Spleen (tissue), 11 donors: ENCODE measurements around the gene TMEM204. TPM values are rescaled to one million over a fixed set of nuclear protein-coding genes. Genes with fewer than 3 reads are reported as not detected.
A peak's percentile ranks its signal among the peaks of the same experiment; 100 is the strongest.

ENCODE experiments used
- DNase-seq: peaks from one replicate; pipeline ENCODE4 v3.0.0-alpha.2; 2020
- H3K27ac ChIP-seq, 8 donors: fragments of 200-600 bp; sonication (generic) in 7 of 8; 1 replicate in 4 of 8; 2 replicates in 4 of 8; pipeline versions ENCODE4 v1.5.0 to v1.8.0; 2016 to 2021; ENCODE audit warnings: inconsistent platforms in 4 of 8, mild to moderate bottlenecking in 4 of 8, moderate library complexity in 1 of 8
- H3K27me3 ChIP-seq, 7 donors: fragments of 200-600 bp; sonication (generic) in 6 of 7; replicated peaks in 1 of 7; 1 replicate in 4 of 7; 2 replicates in 3 of 7; pipeline versions ENCODE4 v1.5.0 to v1.8.0; 2016 to 2021; ENCODE audit warnings: inconsistent platforms in 3 of 7, mild to moderate bottlenecking in 1 of 7
- H3K36me3 ChIP-seq, 6 donors: fragments of 200-600 bp; sonication (generic) in 5 of 6; 1 replicate in 4 of 6; 2 replicates in 2 of 6; pipeline versions ENCODE4 v1.5.0 to v1.8.0; 2016 to 2021; ENCODE audit warnings: inconsistent platforms in 2 of 6
- H3K4me1 ChIP-seq, 6 donors: fragments of 200-600 bp; sonication (generic) in 5 of 6; 1 replicate in 3 of 6; 2 replicates in 3 of 6; pipeline versions ENCODE4 v1.5.0 to v1.8.0; 2016 to 2021; ENCODE audit warnings: inconsistent platforms in 3 of 6
- H3K4me3 ChIP-seq, 8 donors: fragments of 200-600 bp; sonication (generic) in 7 of 8; 1 replicate in 4 of 8; 2 replicates in 4 of 8; pipeline versions ENCODE4 v1.5.0 to v1.8.0; 2016 to 2021; ENCODE audit warnings: inconsistent platforms in 4 of 8, mild to moderate bottlenecking in 4 of 8, moderate library complexity in 2 of 8
- H3K9me3 ChIP-seq, 8 donors: fragments of 200-600 bp; sonication (generic) in 7 of 8; 1 replicate in 4 of 8; 2 replicates in 4 of 8; pipeline versions ENCODE4 v1.5.0 to v1.8.0; 2016 to 2021; ENCODE audit warnings: inconsistent platforms in 4 of 8
- POLR2A ChIP-seq, 3 donors: fragments of 450-650 bp; IDR thresholded peaks; one replicate each; pipeline ENCODE4 v1.5.1; 2017; ENCODE audit warnings: antibody characterized with exemption in 3 of 3, mild to moderate bottlenecking in 1 of 3
- POLR2AphosphoS5 ChIP-seq, 3 donors: sonication (generic); formaldehyde crosslinking; IDR thresholded peaks; one replicate each; pipeline ENCODE4 v1.5.1; 2017; ENCODE audit warnings: antibody characterized with exemption in 3 of 3
- WGBS, 5 donors: extraction: QIAGEN DNeasy Blood & Tissue Kit in 3 of 5; methylation state at CpG; one replicate each; pipeline versions ENCODE4 v1.1.5 to v1.1.7; 2013 to 2018; 5-methylcytosine and 5-hydroxymethylcytosine counted together
- intact Hi-C: fragments of 100-400 bp; cut with DNase I; formaldehyde crosslinking; loops from one replicate; pipeline ENCODE4 v1.15.0; 2023; ENCODE audit warnings: low total_unique reads
- polyA plus RNA-seq, 3 donors: library from polyadenylated mRNA; stranded (reverse); fragments of 200-250 nt; gene quantifications; one replicate each; pipeline ENCODE4 v1.2.1, GENCODE V29; 2013
- total RNA-seq, 7 donors: library from RNA; depleted of rRNA in 3 of 7; stranded (reverse); fragments of >200 nt in 3 of 7; fragmentation: NEBNext Ultra II Directional in 4 of 7; extraction: Animal tissue kit (Norgen Biotek cat#: 25700) in 4 of 7; gene quantifications; one replicate each; pipeline versions ENCODE4 v1.1.0 to v1.2.1, GENCODE V29; 2016 to 2021
- TF ChIP-seq, protein P1 (sequence below), 11 experiments: fragments of 200-600 bp in 7 of 11; fragments of 450-650 bp in 4 of 11; sonication (generic) in 4 of 11; IDR thresholded peaks in 8 of 11; conservative IDR thresholded peaks in 3 of 11; 1 replicate in 7 of 11; 2 replicates in 4 of 11; pipeline versions ENCODE4 v1.4.0 to v1.8.0; 2016 to 2021; ENCODE audit warnings: antibody characterized with exemption in 11 of 11, inconsistent platforms in 4 of 11, mild to moderate bottlenecking in 1 of 11
- donor health status: healthy with polysubstance abuse.
- donor health status: DM: no; HTN: no; CAD: no; lungs with moderate emphysema.
- donor health status: DM: no; HTN: no; CAD: no.
- donor health status: Bipolar disorder and iron deficiency.
- donor health status: healthy.
- donor health status: DM: no; HTN: no; CAD: no.
- donor health status: DM: yes; HTN: yes; CAD: no.

Gene TMEM204
- total and polyA plus RNA-seq, 10 donors = 10.1 to 47.1 (median 23.1) TPM

GRCh38 chr16:1561836-1562235, 28.4 kb downstream of the TMEM204 start:
- peaks cover 0 to 60% (median 8%) of the 10 kb centered on the region in 6 donors for H3K36me3 ChIP-seq
- DNase-seq = no peak
- H3K27ac ChIP-seq = no peak overlapping the region
- H3K9me3 ChIP-seq = no peaks in the 10 kb centered on the region
- intact Hi-C loops = no loop called here
- peaks cover 0 to 13% (median 3%) of the 10 kb centered on the region in 6 donors for H3K4me1 ChIP-seq
- TF ChIP-seq POLR2A (IDR thresholded peaks at IDR 0.05) = no peak
- TF ChIP-seq, protein P1, sequence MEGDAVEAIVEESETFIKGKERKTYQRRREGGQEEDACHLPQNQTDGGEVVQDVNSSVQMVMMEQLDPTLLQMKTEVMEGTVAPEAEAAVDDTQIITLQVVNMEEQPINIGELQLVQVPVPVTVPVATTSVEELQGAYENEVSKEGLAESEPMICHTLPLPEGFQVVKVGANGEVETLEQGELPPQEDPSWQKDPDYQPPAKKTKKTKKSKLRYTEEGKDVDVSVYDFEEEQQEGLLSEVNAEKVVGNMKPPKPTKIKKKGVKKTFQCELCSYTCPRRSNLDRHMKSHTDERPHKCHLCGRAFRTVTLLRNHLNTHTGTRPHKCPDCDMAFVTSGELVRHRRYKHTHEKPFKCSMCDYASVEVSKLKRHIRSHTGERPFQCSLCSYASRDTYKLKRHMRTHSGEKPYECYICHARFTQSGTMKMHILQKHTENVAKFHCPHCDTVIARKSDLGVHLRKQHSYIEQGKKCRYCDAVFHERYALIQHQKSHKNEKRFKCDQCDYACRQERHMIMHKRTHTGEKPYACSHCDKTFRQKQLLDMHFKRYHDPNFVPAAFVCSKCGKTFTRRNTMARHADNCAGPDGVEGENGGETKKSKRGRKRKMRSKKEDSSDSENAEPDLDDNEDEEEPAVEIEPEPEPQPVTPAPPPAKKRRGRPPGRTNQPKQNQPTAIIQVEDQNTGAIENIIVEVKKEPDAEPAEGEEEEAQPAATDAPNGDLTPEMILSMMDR (IDR thresholded peaks at IDR 0.05 in 8 of 11, conservative IDR thresholded peaks at IDR 0.05 in 3 of 11) = no peak
- H3K4me3 ChIP-seq = no peak overlapping the region
- WGBS, 5 donors = 84 to 87% (median 86%) methylated on average over 14 of the region's 14 CpGs
- H3K27me3 ChIP-seq = no peaks in the 10 kb centered on the region

DNA sequence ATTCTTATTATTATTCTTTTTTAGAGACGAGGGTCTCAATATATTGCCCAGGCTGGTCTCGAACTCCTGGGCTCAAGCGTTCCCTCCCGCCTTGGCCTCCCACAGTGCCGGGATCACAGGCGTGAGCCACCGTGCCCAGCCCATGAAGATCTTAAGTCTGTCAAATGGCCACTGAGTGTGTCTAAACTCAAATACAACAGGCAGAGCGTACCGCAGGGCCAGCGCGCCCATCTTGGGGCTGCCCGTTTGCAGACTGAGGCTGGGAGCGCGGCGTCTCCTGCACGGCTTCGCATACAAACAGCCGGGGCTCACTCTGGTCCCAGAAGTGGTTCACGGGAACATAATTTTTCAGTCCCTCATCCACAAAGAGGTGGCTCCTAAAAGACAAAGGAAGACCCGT, 30.3 kb downstream of the TMEM204 start:
- Histone ChIP-seq H3K36me3 (peaks cover 0 to 41% (median 4%) of the 10 kb centered on the region in 6 donors), H3K9me3 (no peaks in the 10 kb centered on the region), H3K4me3 (no peak overlapping the region), H3K4me1 (peaks cover 0 to 13% (median 3%) of the 10 kb centered on the region in 6 donors), H3K27me3 (no peaks in the 10 kb centered on the region), H3K27ac (no peak overlapping the region)
- TF ChIP-seq POLR2AphosphoS5 (IDR thresholded peaks at IDR 0.05) (no peak), POLR2A (IDR thresholded peaks at IDR 0.05) (no peak)
- TF ChIP-seq, protein P1 (IDR thresholded peaks at IDR 0.05 in 8 of 11, conservative IDR thresholded peaks at IDR 0.05 in 3 of 11) = no peak
- intact Hi-C loops = no loop called here
- 96 to 98% (median 97%) methylated on average over 20 of the region's 20 CpGs for WGBS, 5 donors
- DNase-seq = no peak

DNA sequence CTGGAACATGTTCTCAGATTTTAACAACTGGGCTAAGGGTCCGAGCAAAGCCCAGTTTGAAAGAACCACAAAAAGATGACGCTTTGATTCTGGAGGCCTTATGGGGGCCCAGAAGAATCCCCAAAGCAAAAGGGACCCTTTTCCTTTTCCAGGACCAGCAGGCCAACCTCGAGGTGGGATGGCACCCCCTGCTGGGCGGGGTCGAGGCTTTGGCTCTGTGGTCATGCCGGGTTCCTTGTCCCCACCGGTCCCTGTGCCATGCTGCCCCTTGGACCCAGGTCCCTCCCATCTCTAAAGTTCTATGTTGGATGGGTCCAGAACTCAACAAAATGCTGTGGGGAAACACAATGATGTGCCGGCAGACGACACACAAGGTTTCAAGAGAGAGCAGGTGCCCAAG, 30.9 kb downstream of the TMEM204 start:
- intact Hi-C loops = no loop called here
- H3K36me3 ChIP-seq = peaks cover 0 to 35% (median 4%) of the 10 kb centered on the region in 6 donors

DNA sequence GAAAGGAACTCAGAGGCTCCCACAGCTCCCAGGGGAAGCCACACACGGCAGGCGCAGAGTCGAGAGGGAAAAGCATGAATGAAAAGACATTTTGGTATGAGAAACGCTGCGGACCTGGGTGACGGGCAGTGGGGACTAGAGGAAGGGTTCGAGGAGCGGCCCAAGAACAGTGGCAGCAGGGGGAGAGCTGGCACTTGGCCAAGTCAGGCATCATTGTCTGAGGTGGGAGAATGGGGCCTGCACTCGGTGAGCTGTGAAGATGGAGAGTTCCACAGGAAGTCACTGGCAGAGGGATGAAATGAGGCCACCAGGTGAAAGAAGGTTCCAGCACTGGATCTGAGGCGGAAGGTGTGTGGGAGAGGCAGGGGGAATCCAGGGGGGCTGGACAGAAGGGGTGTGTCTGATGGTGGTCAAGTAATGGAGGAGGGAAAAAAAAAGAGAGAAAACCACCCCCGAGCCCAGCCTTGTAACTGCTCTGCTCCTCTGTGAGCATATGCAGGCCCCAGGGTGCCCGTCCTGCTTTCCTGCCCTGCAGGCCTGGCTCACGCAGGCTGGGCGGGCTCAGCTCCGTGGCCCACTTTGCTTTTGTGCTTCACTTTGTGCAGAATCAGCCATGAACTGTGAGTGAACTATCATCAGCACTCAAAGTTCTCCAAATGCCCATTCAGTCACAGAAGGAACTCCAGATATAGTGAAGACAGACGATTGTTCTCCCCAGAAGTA, 31.8 kb downstream of the TMEM204 start:
- intact Hi-C loops = no loop called here
- Histone ChIP-seq H3K27me3 (no peaks in the 10 kb centered on the region), H3K9me3 (no peaks in the 10 kb centered on the region), H3K4me1 (no peaks in the 10 kb centered on the region), H3K4me3 (no peak overlapping the region), H3K27ac (no peak overlapping the region), H3K36me3 (peaks cover 0 to 28% (median 3%) of the 10 kb centered on the region in 6 donors)
- TF ChIP-seq POLR2AphosphoS5 (IDR thresholded peaks at IDR 0.05) = no peak
- no peak for TF ChIP-seq POLR2A (IDR thresholded peaks at IDR 0.05)
- TF ChIP-seq, protein P1 (IDR thresholded peaks at IDR 0.05 in 8 of 11, conservative IDR thresholded peaks at IDR 0.05 in 3 of 11) = no peak
- WGBS, 5 donors = 88 to 94% (median 91%) methylated on average over 16 of the region's 16 CpGs
- DNase-seq = no peak

More for the DNA sequence above, 30.9 kb downstream of the TMEM204 start:
- Histone ChIP-seq H3K27ac (no peak overlapping the region), H3K4me3 (no peak overlapping the region), H3K9me3 (no peaks in the 10 kb centered on the region), H3K27me3 (no peaks in the 10 kb centered on the region), H3K4me1 (peaks cover 0 to 9% (median 3%) of the 10 kb centered on the region in 6 donors)
- 68 to 76% (median 73%) methylated on average over 8 to 9 of the region's 9 CpGs for WGBS, 5 donors
- TF ChIP-seq POLR2AphosphoS5 (IDR thresholded peaks at IDR 0.05) (no peak), POLR2A (IDR thresholded peaks at IDR 0.05) (no peak)
- TF ChIP-seq, protein P1 (IDR thresholded peaks at IDR 0.05 in 8 of 11, conservative IDR thresholded peaks at IDR 0.05 in 3 of 11) = peak in 6 of 11 experiments; percentile 18 to 58 (median 35)
- DNase-seq = no peak
